Activated CD4-positive, alpha-beta T cell treated with anti-CD3 and anti-CD28 coated beads, Interleukin-2, Interleukin-4, amounts not matched to agents 100 ng/mL and 50 ng/mL, durations not matched to agents 16 hours and 8 hours (primary cell): ENCODE measurements around the gene FCHSD2.
"Not testable (repeated sequence)": the region's sequence is repeated elsewhere in the genome, so short reads cannot be mapped to it uniquely, and the experiment has no call there.

Experiments used
- DNase-seq: peaks from one replicate; pipeline ENCODE4 v3.0.0-alpha.2; 2020; ENCODE audit warnings: low spot score

The FCHSD2 gene

GRCh38 chr11:73151416-73151815 is 9.3 kb upstream of the FCHSD2 start:
- no peak for DNase-seq

DNA sequence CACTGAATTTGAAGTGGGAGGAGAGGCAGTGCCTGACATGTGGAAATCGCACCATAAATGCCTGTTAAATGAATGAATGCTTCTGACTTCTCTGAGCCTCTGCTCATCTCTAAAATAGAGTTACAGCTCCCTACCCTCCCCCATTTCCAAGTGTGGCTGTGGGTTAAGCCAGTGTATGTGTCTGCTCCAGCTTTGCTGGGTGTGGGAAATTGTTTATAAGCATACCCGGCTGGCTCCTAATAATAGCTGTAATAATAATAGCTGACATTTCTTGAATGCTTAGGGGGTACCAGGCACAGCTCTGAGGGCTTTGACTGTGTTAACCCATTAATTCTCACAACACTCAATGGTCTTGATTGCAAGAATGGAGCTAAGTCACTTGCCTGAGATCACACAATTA is 7.0 kb upstream of the FCHSD2 start:
- no peak for DNase-seq

- no peak for DNase-seq
Measured at GRCh38 chr11:73147771-73148681, 5.9 kb upstream of the FCHSD2 start.

GRCh38 chr11:73145986-73146575 is 4.0 kb upstream of the FCHSD2 start:
- no peak for DNase-seq

DNA sequence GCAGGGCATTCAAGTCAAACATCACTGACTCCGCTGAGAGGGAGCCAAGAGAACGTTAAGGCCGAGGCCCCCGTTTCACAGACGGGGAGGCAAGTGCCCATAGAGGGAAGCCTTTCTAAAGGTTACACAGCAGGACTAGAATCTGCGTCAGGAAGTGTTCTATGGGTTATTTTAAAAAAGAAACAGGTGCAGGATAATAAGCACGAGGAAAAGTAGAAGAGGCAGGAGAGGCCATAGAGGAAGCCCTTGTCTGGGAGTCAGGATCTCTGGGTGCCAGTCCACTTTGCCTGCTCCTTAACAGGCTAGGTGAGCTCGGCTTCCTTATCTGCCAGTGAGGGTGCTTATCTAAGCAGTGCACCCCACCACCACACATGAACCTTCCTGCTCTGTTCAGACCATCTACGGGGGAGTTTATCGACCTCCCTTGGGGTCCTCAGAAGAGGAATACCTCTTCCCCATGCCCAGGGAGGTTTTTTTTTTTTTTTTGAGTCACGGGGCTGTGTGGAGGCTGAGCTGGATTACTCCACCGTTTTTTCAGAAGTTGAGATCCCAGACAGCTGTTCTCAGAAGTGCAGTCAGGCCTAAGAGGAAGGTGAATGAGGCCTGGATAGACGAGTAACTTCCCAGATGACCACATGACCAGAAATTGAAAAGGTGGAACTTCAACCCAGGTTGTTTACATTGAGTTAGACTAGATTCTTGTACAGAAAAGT is 1.2 kb upstream of the FCHSD2 start:
- DNase-seq: no peak

DNA sequence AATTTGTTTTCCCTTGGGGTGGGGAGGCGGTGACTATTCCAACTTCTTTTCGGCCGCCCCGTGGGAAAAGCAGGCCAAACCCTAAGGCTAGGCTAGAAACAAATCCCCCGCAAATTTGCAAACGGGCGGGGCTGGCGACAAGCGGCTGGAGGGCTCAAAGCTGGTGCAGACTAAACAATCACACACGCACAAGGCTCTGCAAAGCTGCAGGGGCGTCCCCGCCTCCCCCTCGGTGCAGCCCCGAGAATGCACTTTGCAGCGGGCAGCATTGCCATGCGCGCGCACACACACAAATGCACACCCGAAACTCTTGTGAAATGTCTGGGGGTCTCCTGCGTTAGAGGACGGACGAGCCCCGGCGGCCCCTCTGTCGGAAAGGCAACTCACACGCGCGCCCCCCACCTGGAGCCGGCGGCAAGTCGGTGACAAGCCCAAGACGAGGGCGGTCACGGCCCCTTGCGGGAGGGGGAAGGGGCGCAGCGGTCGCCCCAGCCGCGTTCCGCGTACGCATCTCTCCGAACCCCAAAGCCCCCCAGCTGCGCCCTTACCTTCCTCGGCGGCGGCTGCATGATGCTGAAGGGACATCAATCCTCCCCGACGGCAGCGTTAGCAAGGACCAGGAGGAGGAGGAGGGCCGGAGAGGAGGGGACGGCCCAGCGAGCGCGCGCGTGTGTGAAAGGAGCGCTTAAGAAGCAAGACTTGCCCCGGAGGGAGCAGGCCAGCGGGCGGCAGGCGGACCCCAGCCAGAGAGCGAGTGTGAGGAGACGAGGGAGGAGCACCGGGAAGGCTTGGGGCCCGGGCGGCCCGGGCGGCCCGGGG is 600 bp downstream of the FCHSD2 start:
- peak; percentile 62 for DNase-seq

- peak; percentile 9 for DNase-seq
Measured at GRCh38 chr11:73141031-73141308, 1.1 kb downstream of the FCHSD2 start.

GRCh38 chr11:73140213-73141030 is 1.7 kb downstream of the FCHSD2 start:
- peak; percentile 48 for DNase-seq

DNA sequence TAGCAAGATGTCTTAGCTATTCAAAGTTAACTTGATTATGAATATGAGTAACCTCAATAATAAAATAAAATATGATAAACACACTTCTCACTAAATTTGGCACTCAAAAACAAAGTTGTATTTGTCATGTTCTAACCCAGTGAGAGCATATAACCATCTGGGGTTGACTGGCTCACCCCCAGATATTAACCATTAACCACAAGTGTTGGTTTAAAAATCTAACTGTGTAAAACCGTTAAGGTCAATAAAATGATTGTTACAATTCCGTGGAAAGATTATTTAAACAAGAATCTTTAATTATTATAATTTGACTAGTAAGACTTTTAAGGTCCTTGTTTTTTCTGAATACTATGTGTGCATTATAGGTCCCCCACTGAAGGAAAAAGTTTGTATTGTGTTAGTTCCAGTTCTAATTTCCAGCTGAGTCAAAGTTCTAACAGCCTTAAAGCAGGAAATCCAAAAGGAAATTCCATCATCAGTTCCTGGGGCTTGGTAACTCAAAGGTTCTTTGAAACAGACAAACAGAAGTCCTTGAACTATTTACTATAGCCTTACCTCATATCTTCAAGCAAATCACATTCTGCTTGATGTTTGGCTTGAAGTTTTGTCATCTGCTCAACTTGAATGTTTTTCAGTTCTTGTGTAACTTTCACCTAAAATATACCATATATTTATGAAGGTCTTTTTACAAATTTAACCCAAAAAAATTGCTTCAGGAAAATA is 2.5 kb downstream of the FCHSD2 start:
- DNase-seq: no peak

DNA sequence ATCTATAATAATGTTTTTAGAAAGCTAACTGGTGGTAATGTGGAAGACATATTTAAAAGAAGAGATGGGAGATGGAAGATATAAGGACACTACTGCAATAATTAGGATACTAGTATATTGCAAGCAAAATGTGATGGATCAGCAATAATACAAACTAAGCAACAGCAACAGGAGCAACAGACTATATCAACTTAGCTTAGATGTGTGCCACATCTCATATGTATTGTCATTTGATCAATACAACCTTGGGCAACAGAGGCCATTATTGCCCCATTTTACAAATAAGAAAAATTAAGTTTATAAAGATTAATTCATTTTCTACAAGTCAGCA is 4.2 kb downstream of the FCHSD2 start:
- DNase-seq: no peak

DNA sequence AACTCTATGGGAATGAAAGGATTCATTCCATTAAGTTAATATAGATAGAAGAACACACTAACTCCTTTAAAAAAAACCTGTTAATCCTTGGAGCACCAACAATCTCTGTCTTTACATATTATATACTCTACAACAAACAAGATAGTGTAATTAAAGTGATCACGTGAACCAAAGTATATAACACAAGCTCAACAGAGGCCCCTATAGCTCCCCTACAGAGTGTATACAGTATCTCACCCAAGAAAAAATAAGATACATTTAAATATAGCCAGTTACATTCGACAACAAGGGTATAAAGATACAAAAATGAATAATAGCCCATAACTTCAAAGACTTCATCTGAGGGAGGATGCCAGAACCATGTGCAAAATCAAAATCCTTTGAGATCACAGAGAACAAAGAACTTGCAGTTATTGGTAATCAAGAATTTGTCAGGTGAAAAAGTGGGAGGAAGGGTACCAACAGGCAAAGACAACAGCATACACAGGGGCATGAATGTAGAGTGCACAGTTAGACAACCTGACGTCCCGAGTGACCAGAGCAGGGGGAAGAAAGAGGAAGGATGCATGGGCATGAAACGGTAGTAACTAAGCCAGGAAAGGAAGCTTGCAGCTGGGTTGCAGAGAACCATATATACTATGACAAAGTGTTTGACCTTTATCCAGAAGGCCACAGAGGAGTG is 4.7 kb downstream of the FCHSD2 start:
- DNase-seq: no peak

DNA sequence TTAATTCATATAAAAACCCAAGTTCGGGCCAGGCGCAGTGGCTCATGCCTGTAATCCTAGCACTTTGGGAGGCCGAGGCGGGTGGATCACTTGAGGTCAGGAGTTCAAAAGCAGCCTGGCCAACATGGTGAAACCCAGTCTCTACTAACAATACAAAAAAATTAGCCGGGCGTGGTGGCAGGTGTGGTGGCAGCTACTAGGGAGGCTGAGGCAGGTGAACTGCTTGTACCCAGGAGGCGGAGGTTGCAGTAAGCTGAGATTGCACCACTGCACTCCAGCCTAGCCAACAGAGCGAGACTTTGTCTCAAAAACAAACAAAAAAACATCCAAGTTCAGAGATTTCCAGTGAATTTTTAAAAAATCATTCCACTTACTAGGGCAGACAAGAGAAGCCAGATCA is 5.4 kb downstream of the FCHSD2 start:
- DNase-seq: not testable (repeated sequence)

DNA sequence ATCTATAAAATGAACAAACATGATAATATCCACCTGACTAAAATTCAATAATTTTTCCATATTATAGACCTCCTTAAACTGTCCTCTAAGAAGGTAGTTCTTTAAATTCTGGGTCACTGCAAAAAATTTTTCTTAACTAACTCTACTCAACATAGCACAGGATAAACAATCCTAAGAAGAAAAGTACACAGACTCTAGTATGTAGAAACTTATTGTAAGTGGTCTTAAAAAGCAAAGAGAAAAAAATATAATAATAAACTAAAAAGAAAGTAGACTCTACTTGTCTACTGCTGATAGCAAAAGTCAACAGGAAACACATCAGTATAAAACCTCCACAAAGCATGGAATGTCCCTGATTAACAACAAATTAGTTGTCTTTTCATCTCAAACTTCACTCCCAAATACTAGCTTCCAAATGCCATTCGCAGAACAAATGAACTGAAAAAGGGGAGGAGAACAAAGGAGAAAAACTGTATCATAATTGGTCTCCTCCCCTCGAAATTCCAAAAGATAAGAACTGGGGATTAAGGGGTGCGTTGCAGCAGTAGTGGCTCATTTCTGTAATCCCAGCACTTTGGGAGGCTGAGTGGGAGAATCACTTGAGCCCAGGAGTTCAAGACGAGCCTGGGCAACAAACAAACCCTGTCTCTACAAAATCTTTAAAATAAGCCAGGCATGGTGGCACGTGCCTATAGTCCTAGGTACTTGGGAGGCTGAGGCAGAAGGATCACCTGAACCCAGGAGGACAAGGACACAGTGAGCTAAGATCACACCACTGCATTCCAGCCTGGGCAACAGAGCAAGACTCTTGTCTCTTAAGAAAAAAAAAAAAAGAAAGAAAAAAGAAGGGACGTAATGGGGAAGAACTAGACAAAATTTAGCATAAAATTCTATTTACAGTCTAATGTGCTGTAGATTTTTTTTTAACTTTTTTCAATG is 6.5 kb downstream of the FCHSD2 start:
- no peak for DNase-seq

DNA sequence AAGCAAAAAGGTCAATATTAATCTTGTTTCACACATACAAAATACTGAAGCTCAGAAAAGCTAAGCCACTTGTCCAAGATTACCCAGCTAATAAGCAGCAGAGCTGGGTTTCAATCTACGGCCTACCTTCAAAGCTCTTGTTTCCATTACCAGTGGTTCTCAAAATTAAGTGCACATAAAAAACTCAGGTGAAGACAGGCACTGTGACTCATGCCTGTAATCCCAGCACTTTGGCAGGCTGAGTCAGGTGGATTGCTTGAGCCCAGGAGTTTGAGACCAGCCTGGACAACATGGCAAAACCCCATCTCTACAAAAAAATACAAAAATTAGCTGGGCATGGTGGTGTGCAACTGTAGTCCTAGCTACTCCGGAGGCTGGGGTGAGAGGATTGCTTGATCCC is 9.8 kb downstream of the FCHSD2 start:
- not testable (repeated sequence) for DNase-seq

DNA sequence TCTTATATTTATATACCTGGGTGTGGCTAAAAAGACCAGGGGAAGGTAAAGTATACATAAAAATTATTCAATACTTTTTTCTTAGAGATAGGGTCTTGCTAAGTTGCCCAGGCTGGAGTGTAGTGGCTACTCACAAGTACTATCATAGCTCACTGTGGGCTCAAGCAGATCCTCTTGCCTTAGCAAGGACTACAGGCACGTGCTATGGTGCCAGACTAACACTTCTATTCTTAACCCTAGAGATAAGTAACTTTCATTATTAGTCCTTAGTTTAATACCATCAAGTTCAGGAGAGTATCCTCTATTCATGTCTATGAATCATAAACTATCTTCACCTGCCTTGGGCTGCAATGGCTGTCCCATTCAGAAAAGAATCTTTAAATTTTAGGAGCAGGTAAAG is 11.9 kb downstream of the FCHSD2 start:
- DNase-seq: no peak

DNA sequence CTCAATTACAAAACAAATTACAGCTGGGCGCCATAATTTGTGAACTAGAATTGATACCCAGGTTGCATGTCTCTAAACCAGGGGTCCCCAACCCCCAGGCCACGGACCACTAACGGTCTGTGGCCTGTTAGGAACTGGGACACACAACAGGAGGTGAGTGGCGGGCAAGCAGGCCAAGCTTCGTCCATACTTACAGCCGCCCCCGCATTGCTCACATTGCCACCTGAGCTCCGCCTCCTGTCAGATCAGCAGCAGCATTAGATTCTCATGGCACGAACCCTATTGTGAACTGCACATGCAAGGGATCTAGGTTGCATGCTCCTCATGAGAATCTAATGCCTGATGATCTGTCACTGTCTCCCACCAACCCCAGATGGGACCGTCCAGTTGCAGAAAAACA is 12.9 kb downstream of the FCHSD2 start:
- no peak for DNase-seq

GRCh38 chr11:73126804-73127480 is 15.2 kb downstream of the FCHSD2 start:
- no peak for DNase-seq

DNA sequence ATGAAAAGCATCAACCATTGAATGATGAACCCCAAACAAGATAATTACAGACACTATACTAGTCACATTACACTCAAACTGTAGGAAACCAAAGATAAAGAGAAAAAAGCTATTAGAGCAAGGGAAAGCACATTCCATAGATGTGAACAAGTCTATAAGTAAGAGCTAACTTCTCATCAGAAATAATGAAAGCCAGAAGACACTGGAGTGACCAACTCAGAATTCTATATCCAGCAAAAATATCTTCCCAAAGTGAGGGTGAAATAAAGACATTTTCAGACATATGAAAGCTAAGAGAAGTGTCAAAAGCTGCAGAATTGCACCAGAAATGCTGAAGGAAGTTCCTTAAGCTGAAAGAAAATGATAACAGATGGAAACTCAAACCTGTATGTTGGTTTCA is 17.3 kb downstream of the FCHSD2 start:
- DNase-seq: no peak

- not testable (repeated sequence) for DNase-seq
Measured at GRCh38 chr11:73123892-73124291, 18.2 kb downstream of the FCHSD2 start.
